ENCODE results near the gene CACNG7. TPM values are rescaled to one million over a fixed set of nuclear protein-coding genes. Genes with fewer than 3 reads are reported as not detected.

The CACNG7 gene, protein sequence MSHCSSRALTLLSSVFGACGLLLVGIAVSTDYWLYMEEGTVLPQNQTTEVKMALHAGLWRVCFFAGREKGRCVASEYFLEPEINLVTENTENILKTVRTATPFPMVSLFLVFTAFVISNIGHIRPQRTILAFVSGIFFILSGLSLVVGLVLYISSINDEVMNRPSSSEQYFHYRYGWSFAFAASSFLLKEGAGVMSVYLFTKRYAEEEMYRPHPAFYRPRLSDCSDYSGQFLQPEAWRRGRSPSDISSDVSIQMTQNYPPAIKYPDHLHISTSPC
- total RNA-seq (not detected), polyA plus RNA-seq (under 1 TPM in 1 of 3 donors, not detected in 2; 0.05 TPM)
- long read RNA-seq, donor 1 = 0 reads
- long read RNA-seq, donor 2, partial matches to known transcripts = 0 of 1 reads
- long read RNA-seq, donor 2, other reads (novel, unspliced or antisense) = 0 of 1 reads
- long read RNA-seq, donor 3 = 0 reads
- long read RNA-seq, donor 4 = 0 reads
- long read RNA-seq, donor 5 = 0 reads
- long read RNA-seq, donor 6 = 0 reads
- long read RNA-seq, donor 7 = 0 reads
- long read RNA-seq, donor 8 = 0 reads
- long read RNA-seq, donor 9 = 0 reads
- long read RNA-seq, donor 10 = 0 reads

DNA sequence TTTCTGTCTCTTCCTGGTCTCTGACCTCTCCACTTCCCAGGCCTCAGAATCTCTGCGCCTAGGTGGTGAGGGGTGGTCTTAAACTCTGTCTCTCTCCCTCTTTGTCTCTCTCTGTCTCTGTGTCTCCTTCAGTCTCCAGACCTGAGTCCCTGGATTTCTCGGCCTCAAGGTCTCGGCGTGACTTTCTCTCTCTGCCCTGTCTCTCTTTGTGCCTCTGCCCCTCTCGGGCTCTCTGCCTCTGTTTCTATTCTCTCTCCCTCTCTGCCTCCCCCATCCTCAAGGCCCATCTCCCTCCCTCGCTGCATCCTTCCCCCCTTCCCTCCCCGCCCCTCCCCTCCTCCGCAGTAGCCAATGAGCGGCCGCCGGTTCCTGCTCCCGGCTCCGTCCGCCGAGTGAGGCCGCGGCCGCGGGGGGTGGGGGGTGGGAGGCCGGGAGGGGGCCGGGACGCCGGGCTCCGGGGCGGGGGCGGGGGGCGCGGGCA is at the start of gene CACNG7:
Gene CACNG7, plus strand, starts transcription at position 344 of the 481 bp plus-strand sequence. CDS start 3,554 bp downstream, outside the sequence.
- peaks cover 20 to 98% (median 78%) of the 10 kb centered on the region in 3 donors for H3K27me3 ChIP-seq

DNA sequence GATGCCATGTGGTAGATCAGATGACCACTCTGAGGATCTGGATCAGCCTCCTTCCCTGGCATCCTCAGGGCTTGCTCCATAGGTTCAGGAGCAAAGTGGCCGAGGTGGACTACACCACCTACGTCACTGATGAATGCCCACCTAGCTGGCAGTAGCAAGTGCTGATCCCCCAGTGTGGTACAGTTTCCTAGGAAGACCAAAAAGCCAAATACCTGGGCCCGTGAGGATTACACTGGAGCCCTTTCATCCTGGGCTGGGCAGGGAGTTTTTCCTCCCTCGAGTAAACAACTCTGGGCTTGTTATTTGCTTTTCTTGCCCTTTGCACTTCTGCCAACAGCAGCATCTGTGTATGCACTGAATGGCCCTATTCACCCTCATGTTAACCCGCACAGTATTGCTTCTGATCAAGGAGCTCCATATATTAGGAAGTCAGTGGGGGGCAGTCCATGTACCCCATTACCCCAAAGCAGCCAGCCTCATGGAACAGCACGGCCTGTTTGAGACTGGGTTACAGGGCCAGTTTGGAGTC is 44.7 kb upstream of the CACNG7 start:
- no peaks in the 10 kb centered on the region for H3K36me3 ChIP-seq
- intact Hi-C loops (cut with DNase I; ENCODE audit: low total_unique reads) = no loop called here
- peak overlapping the region in 2 of 5 donors; percentile 20 to 98 for H3K27ac ChIP-seq
- TF ChIP-seq, protein P1, sequence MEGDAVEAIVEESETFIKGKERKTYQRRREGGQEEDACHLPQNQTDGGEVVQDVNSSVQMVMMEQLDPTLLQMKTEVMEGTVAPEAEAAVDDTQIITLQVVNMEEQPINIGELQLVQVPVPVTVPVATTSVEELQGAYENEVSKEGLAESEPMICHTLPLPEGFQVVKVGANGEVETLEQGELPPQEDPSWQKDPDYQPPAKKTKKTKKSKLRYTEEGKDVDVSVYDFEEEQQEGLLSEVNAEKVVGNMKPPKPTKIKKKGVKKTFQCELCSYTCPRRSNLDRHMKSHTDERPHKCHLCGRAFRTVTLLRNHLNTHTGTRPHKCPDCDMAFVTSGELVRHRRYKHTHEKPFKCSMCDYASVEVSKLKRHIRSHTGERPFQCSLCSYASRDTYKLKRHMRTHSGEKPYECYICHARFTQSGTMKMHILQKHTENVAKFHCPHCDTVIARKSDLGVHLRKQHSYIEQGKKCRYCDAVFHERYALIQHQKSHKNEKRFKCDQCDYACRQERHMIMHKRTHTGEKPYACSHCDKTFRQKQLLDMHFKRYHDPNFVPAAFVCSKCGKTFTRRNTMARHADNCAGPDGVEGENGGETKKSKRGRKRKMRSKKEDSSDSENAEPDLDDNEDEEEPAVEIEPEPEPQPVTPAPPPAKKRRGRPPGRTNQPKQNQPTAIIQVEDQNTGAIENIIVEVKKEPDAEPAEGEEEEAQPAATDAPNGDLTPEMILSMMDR (IDR thresholded peaks at IDR 0.05) = no peak
- no peak for TF ChIP-seq EP300 (IDR thresholded peaks at IDR 0.05)
- no peak for TF ChIP-seq POLR2A (IDR thresholded peaks at IDR 0.05)
- no peak for TF ChIP-seq POLR2AphosphoS5 (IDR thresholded peaks at IDR 0.05)
- peak; percentile 60 to 83 for DNase-seq
- peaks cover 25 to 43% (median 35%) of the 10 kb centered on the region in 4 donors for H3K4me1 ChIP-seq
- 26 to 60% (median 28%) methylated on average over 6 of the region's 6 CpGs for whole genome bisulfite sequencing, 5 donors
- H3K9me3 ChIP-seq = no peaks in the 10 kb centered on the region
- H3K4me3 ChIP-seq = no peak overlapping the region
- no peaks in the 10 kb centered on the region for H3K27me3 ChIP-seq

More for the DNA sequence above, at the start of gene CACNG7:
- no peak within 1 kb of the TSS for H3K27ac ChIP-seq
- peak in 1 of 2 donors; percentile 24 for DNase-seq
- WGBS, 5 donors = 2 to 3% (median 2%) methylated on average over 15 to 28 of the region's 28 CpGs
- peak within 1 kb of the TSS in 3 of 4 donors; percentile 10 to 11 (median 10) for H3K4me3 ChIP-seq
- H3K36me3 ChIP-seq = no peaks in the 10 kb centered on the region
- intact Hi-C loops (cut with DNase I; ENCODE audit: low total_unique reads) = loop anchor here (10.0 kb wide), 1 partner anchor 116 kb away; no protein-coding TSS in a partner anchor
- H3K9me3 ChIP-seq = no peaks in the 10 kb centered on the region
- TF ChIP-seq, protein P1 (IDR thresholded peaks at IDR 0.05) = no peak
- TF ChIP-seq EP300 (IDR thresholded peaks at IDR 0.05) (no peak), POLR2A (IDR thresholded peaks at IDR 0.05) (no peak), POLR2AphosphoS5 (IDR thresholded peaks at IDR 0.05) (no peak)
- peaks cover 9 to 40% (median 25%) of the 10 kb centered on the region in 4 donors for H3K4me1 ChIP-seq

DNA sequence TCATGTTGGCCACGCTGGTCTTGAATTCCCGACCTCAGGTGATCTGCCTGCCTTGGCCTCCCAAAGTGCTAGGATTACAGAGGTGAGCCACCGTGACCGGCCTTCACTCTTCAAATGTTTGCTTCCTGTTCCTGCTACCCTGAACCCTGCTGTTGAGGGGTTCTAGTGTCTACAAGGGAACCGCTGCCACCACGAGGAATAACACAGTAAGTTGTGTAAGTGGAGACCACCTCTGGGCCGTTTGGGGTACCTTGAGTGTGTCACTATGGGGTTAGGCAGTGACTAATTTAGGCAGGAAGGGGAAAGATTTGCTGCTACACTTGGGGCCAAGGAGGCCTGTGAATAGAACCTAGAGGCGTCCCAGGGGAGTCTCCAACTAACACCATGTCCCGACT is 43.6 kb upstream of the CACNG7 start:
- TF ChIP-seq POLR2A (IDR thresholded peaks at IDR 0.05) (no peak), EP300 (IDR thresholded peaks at IDR 0.05) (no peak), POLR2AphosphoS5 (IDR thresholded peaks at IDR 0.05) (no peak)
- TF ChIP-seq, protein P1 (IDR thresholded peaks at IDR 0.05) = no peak
- no peaks in the 10 kb centered on the region for H3K27me3 ChIP-seq
- peak overlapping the region; percentile 67 to 99 (median 94) for H3K27ac ChIP-seq
- no peaks in the 10 kb centered on the region for H3K9me3 ChIP-seq
- intact Hi-C loops (cut with DNase I; ENCODE audit: low total_unique reads) = no loop called here
- DNase-seq = no peak
- WGBS, 5 donors = 49 to 64% (median 56%) methylated on average over 8 to 9 of the region's 9 CpGs
- H3K4me1 ChIP-seq = peaks cover 29 to 55% (median 40%) of the 10 kb centered on the region in 4 donors
- H3K4me3 ChIP-seq = no peak overlapping the region
- peaks cover 0 to 1% (median 0%) of the 10 kb centered on the region in 4 donors for H3K36me3 ChIP-seq
